ENCODE results near the gene SAP30. TPM values are rescaled to one million over a fixed set of nuclear protein-coding genes. Genes with fewer than 3 reads are reported as not detected.

SAP30 gene
- 25.5 and 28.2 TPM in 2 replicates for total RNA-seq

GRCh38 chr4:173370477-173371291, at the start of gene SAP30:
Gene SAP30 (plus strand): TSS chr4:173370954. CDS start chr4:173371183, 229 bp downstream.

GRCh38 chr4:173334085-173334890, 36.5 kb upstream of the SAP30 start, which contains the start of gene HMGB2:
Gene HMGB2 (minus strand): TSS chr4:173334358. CDS start chr4:173333649, 709 bp downstream.

GRCh38 chr4:173398779-173399415, 28.1 kb downstream of the SAP30 start, which contains the start of gene SCRG1:
Gene SCRG1 (minus strand): TSS chr4:173399116. CDS start chr4:173391414, 7,702 bp downstream.

Other genes starting within 250 kb of the SAP30 start
- gene GALNT7, start 202.1 kb upstream of the SAP30 start, total RNA-seq, result 37.7 and 41.4 TPM in 2 replicates
- 13.3 and 22.9 TPM in 2 replicates for gene HMGB2, start 36.6 kb upstream of the SAP30 start, total RNA-seq
- gene SCRG1, start 28.2 kb downstream of the SAP30 start, total RNA-seq, result 0.50 and 3.6 TPM in 2 replicates
- gene HAND2, start 159.3 kb downstream of the SAP30 start, total RNA-seq, result 5.4 and 6.9 TPM in 2 replicates

Data from smooth muscle cell of the pulmonary artery (primary cell).